Hepatocyte (in vitro differentiated cells): ENCODE measurements around the gene ST6GAL1. TPM values are rescaled to one million over a fixed set of nuclear protein-coding genes. Genes with fewer than 3 reads are reported as not detected.

Experiments used
- DNase-seq: peaks from one replicate; pipeline ENCODE4 v3.0.0-alpha.2; 2016; ENCODE audit warnings: low spot score
- H2AFZ ChIP-seq: fragments of 200-600 bp; sonication (generic); 2 replicates; pipeline ENCODE4 v1.6.0; 2016; ENCODE audit warnings: antibody characterized with exemption, mild to moderate bottlenecking
- H3K27ac ChIP-seq: fragments of 200-600 bp; sonication (generic); 2 replicates; pipeline ENCODE4 v1.5.1; 2016; ENCODE audit warnings: mild to moderate bottlenecking
- H3K27me3 ChIP-seq: fragments of 200-600 bp; sonication (generic); 2 replicates; pipeline ENCODE4 v1.6.1; 2016
- H3K36me3 ChIP-seq: fragments of 200-600 bp; sonication (generic); replicated peaks from 2 replicates; pipeline ENCODE4 v1.5.1; 2016; ENCODE audit warnings: low read depth; ENCODE audit not compliant: insufficient read depth
- H3K4me1 ChIP-seq: fragments of 200-600 bp; sonication (generic); 2 replicates; pipeline ENCODE4 v1.5.1; 2016; ENCODE audit warnings: mild to moderate bottlenecking, moderate library complexity; ENCODE audit not compliant: insufficient read depth
- H3K4me2 ChIP-seq: fragments of 200-600 bp; sonication (generic); 2 replicates; pipeline ENCODE4 v1.6.0; 2016
- H3K4me3 ChIP-seq: fragments of 200-600 bp; sonication (generic); 2 replicates; pipeline ENCODE4 v1.5.1; 2016; ENCODE audit warnings: mild to moderate bottlenecking
- H3K79me2 ChIP-seq: fragments of 200-600 bp; sonication (generic); 2 replicates; pipeline ENCODE4 v1.6.0; 2017; ENCODE audit warnings: mild to moderate bottlenecking
- H3K9me2 ChIP-seq: fragments of 200-600 bp; sonication (generic); replicated peaks from 2 replicates; pipeline ENCODE4 v1.6.0; 2017; ENCODE audit warnings: mild to moderate bottlenecking; ENCODE audit not compliant: insufficient read depth
- H3K9me3 ChIP-seq: fragments of 200-600 bp; sonication (generic); 2 replicates; pipeline ENCODE4 v1.5.1; 2016; ENCODE audit warnings: low read depth, mild to moderate bottlenecking
- H4K20me1 ChIP-seq: fragments of 200-600 bp; sonication (generic); 2 replicates; pipeline ENCODE4 v1.6.0; 2016; ENCODE audit warnings: mild to moderate bottlenecking; ENCODE audit not compliant: insufficient read depth, poor library complexity, severe bottlenecking
- EZH2 ChIP-seq: fragments of 200-600 bp; sonication (generic); IDR thresholded peaks from 2 replicates; pipeline ENCODE4 v1.6.1; 2016; ENCODE audit warnings: antibody characterized with exemption, mild to moderate bottlenecking, borderline replicate concordance
- EZH2phosphoT487 ChIP-seq: fragments of 200-600 bp; sonication (generic); IDR thresholded peaks from one replicate; pipeline ENCODE4 v1.6.1; 2018; ENCODE audit warnings: antibody characterized with exemption, mild to moderate bottlenecking, low read depth, moderate library complexity; ENCODE audit not compliant: unreplicated experiment, severe bottlenecking
- WGBS: methylation state at CpG from one replicate; pipeline ENCODE4 v1.1.6; 2016; ENCODE audit warnings: low lambda C conversion rate; ENCODE audit errors: missing lambda C conversion rate; 5-methylcytosine and 5-hydroxymethylcytosine counted together
- polyA plus RNA-seq: library from polyadenylated mRNA; unstranded; fragments of >200 nt; fragmentation: Nextera tagmentation; extraction: Ambion mirVana; gene quantifications from 2 replicates; pipeline ENCODE4 v1.2.1, GENCODE V29; 2016
- total RNA-seq: library from RNA; depleted of rRNA; stranded (reverse); fragments of >200 nt; gene quantifications from 2 replicates; pipeline ENCODE4 v1.2.3, GENCODE V29; 2014
- TF ChIP-seq, protein P1 (sequence below): fragments of 200-600 bp; sonication (generic); IDR thresholded peaks from 2 replicates; pipeline ENCODE4 v1.5.1; 2016; ENCODE audit warnings: antibody characterized with exemption, mild to moderate bottlenecking; ENCODE audit not compliant: poor library complexity

ST6GAL1 gene
- total and polyA plus RNA-seq, 2 experiments from 2014 or later, result 57.5 to 109 TPM

DNA sequence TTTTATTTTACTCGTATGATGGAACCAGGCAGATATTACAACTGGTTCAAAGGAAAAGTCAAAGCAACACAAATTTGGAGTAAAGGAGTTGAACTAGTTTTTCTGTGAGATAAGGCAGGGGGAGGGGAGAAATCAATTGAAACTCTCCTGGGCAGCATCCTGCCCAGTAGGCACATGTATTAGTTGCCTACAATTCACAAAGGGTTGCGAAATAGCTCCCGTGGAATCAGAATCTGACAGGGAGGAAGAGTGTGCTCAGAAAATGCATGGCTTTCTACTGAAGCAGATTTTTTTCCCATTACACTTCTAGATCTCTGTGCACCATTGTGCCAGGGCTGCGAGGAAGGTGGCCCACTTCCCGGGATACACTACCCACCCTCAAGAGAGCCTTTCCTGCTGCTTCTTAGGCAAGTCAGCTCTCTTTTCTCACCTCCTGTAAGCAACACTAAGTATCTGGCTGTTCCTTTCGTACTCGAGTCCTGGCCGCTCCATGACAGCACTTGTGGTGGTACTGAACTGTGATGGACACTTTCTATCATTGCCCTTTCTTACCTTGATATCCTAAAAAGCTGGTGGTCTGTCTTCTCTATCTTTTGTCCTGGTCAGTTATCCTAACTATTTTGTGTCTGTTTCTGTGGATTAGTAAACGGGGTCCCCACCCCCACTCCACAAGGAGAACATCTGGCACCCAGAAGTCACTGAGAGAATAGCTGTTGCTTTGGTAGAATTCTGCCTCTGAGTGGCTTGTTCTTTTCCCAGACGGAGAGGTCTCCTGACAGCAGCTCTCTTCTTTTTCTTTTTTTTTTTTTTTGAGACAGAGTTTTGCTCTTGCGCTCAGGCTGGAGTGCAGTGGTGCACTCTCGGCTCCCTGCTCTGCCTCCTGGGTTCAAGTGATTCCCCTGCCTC lies 134.1 kb downstream of the ST6GAL1 start:
- WGBS, result 76% methylated on average over 12 of the region's 12 CpGs
- H3K79me2 ChIP-seq, result peaks cover 9% of the 10 kb centered on the region
- no peaks in the 10 kb centered on the region for H3K9me2 ChIP-seq
- H3K27ac ChIP-seq, result peak overlapping the region; percentile 57
- H3K4me3 ChIP-seq, result no peak overlapping the region
- no peak for TF ChIP-seq EZH2
- no peak for TF ChIP-seq EZH2phosphoT487
- TF ChIP-seq, protein P1, sequence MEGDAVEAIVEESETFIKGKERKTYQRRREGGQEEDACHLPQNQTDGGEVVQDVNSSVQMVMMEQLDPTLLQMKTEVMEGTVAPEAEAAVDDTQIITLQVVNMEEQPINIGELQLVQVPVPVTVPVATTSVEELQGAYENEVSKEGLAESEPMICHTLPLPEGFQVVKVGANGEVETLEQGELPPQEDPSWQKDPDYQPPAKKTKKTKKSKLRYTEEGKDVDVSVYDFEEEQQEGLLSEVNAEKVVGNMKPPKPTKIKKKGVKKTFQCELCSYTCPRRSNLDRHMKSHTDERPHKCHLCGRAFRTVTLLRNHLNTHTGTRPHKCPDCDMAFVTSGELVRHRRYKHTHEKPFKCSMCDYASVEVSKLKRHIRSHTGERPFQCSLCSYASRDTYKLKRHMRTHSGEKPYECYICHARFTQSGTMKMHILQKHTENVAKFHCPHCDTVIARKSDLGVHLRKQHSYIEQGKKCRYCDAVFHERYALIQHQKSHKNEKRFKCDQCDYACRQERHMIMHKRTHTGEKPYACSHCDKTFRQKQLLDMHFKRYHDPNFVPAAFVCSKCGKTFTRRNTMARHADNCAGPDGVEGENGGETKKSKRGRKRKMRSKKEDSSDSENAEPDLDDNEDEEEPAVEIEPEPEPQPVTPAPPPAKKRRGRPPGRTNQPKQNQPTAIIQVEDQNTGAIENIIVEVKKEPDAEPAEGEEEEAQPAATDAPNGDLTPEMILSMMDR, result no peak
- H3K4me2 ChIP-seq, result peak overlapping the region; percentile 1
- DNase-seq, result no peak
- no peaks in the 10 kb centered on the region for H3K36me3 ChIP-seq
- no peaks in the 10 kb centered on the region for H3K9me3 ChIP-seq
- H3K27me3 ChIP-seq, result no peaks in the 10 kb centered on the region
- H3K4me1 ChIP-seq, result peaks cover 27% of the 10 kb centered on the region
- no peak overlapping the region for H2AFZ ChIP-seq
- H4K20me1 ChIP-seq, result no peaks in the 10 kb centered on the region

- no peaks in the 10 kb centered on the region for H3K36me3 ChIP-seq
- H4K20me1 ChIP-seq, result no peaks in the 10 kb centered on the region
- H3K4me1 ChIP-seq, result peaks cover 27% of the 10 kb centered on the region
- no peak overlapping the region for H3K27ac ChIP-seq
- DNase-seq, result peak; percentile 46
- no peak overlapping the region for H2AFZ ChIP-seq
- no peak overlapping the region for H3K4me2 ChIP-seq
- H3K79me2 ChIP-seq, result peaks cover 9% of the 10 kb centered on the region
- H3K9me3 ChIP-seq, result no peaks in the 10 kb centered on the region
- no peaks in the 10 kb centered on the region for H3K27me3 ChIP-seq
- H3K4me3 ChIP-seq, result no peak overlapping the region
- WGBS, result 87% methylated on average over 7 of the region's 7 CpGs
- TF ChIP-seq, protein P1, result peak; percentile 10
- no peak for TF ChIP-seq EZH2phosphoT487
- TF ChIP-seq EZH2, result no peak
- no peaks in the 10 kb centered on the region for H3K9me2 ChIP-seq
Measured at GRCh38 chr3:187066228-187066995, 136.1 kb downstream of the ST6GAL1 start.

GRCh38 chr3:187068787-187069186 lies 138.5 kb downstream of the ST6GAL1 start:
- WGBS, result 90% methylated on average over 5 of the region's 5 CpGs
- no peaks in the 10 kb centered on the region for H3K36me3 ChIP-seq

More at GRCh38 chr3:187068787-187069186, 138.5 kb downstream of the ST6GAL1 start:
- Histone ChIP-seq H4K20me1 (no peaks in the 10 kb centered on the region), H3K4me3 (no peak overlapping the region), H2AFZ (no peak overlapping the region), H3K27me3 (no peaks in the 10 kb centered on the region), H3K9me2 (no peaks in the 10 kb centered on the region), H3K4me1 (peaks cover 14% of the 10 kb centered on the region), H3K27ac (no peak overlapping the region), H3K79me2 (peaks cover 9% of the 10 kb centered on the region), H3K9me3 (no peaks in the 10 kb centered on the region), H3K4me2 (no peak overlapping the region)
- DNase-seq, result no peak
- TF ChIP-seq, protein P1, result no peak
- TF ChIP-seq EZH2phosphoT487 (no peak), EZH2 (no peak)
